SU-DHL-6 (cell line): ENCODE measurements around the gene UQCR11.

ENCODE experiments used
- H2AFZ ChIP-seq: fragments of 200-600 bp; sonication (generic); 2 replicates; pipeline ENCODE4 v1.6.1; 2014; ENCODE audit warnings: low read depth, mild to moderate bottlenecking, moderate library complexity, mixed read lengths, antibody characterized with exemption, low read length; ENCODE audit not compliant: severe bottlenecking
- H3F3A ChIP-seq: fragments of 200-600 bp; shearing (Covaris generic); 2 replicates; pipeline ENCODE4 v1.6.0; 2016; ENCODE audit warnings: antibody characterized with exemption, mild to moderate bottlenecking; ENCODE audit not compliant: insufficient read depth
- H3K27ac ChIP-seq: fragments of 200-600 bp; sonication (generic); 2 replicates; pipeline ENCODE4 v1.5.1; 2016; ENCODE audit warnings: low read depth, mild to moderate bottlenecking, low read length, moderate library complexity, mixed read lengths
- H3K27me3 ChIP-seq: fragments of 200-600 bp; sonication (generic), shearing (Covaris generic); 2 replicates; pipeline ENCODE4 v1.6.0; 2014; ENCODE audit warnings: mild to moderate bottlenecking, low read length
- H3K36me3 ChIP-seq: fragments of 200-600 bp; sonication (generic); 2 replicates; pipeline ENCODE4 v1.6.1; 2014; ENCODE audit warnings: mild to moderate bottlenecking, low read length, mixed read lengths
- H3K4me2 ChIP-seq: fragments of 300-600, 200-600 bp; shearing (Covaris generic), sonication (generic); 2 replicates; pipeline ENCODE4 v1.6.0; 2014; ENCODE audit warnings: low read length, low read depth, mild to moderate bottlenecking; ENCODE audit not compliant: poor library complexity, severe bottlenecking
- H3K4me3 ChIP-seq: fragments of 200-600 bp; sonication (generic); 2 replicates; pipeline ENCODE4 v1.5.1; 2014; ENCODE audit warnings: antibody characterized with exemption, low read length, mild to moderate bottlenecking, mixed read lengths; ENCODE audit not compliant: insufficient read depth, poor library complexity, severe bottlenecking
- H3K79me2 ChIP-seq: fragments of 200-600 bp; sonication (generic); 2 replicates; pipeline ENCODE4 v1.6.1; 2014; ENCODE audit warnings: mild to moderate bottlenecking, low read length, moderate library complexity; ENCODE audit not compliant: insufficient read depth
- H3K9ac ChIP-seq: fragments of 200-600 bp; sonication (generic); 2 replicates; pipeline ENCODE4 v1.7.0; 2014; ENCODE audit warnings: mild to moderate bottlenecking, low read length
- H3K9me2 ChIP-seq: fragments of 200-600 bp; sonication (generic); replicated peaks from 2 replicates; pipeline ENCODE4 v1.6.1; 2014; ENCODE audit warnings: low read length; ENCODE audit not compliant: insufficient read depth
- H3K9me3 ChIP-seq: fragments of 200-600 bp; sonication (generic); 2 replicates; pipeline ENCODE4 v1.6.1; 2014; ENCODE audit warnings: low read length, mixed read lengths; ENCODE audit not compliant: insufficient read depth
- H4K20me1 ChIP-seq: fragments of 200-600 bp; sonication (generic); 2 replicates; pipeline ENCODE4 v1.6.1; 2014; ENCODE audit warnings: low read depth, mild to moderate bottlenecking, antibody characterized with exemption, low read length, moderate library complexity, mixed read lengths
- EZH2phosphoT487 ChIP-seq: fragments of 200-600 bp; sonication (generic), shearing (Covaris generic); conservative IDR thresholded peaks from 2 replicates; pipeline ENCODE4 v1.6.1; 2018; ENCODE audit warnings: mild to moderate bottlenecking, antibody characterized with exemption, low read length, moderate library complexity, mixed read lengths
- TF ChIP-seq, protein P1 (sequence below): fragments of 200-600 bp; sonication (generic); IDR thresholded peaks from one replicate; pipeline ENCODE4 v1.5.1; 2017; ENCODE audit warnings: antibody characterized with exemption, mild to moderate bottlenecking, low read length, moderate library complexity; ENCODE audit not compliant: insufficient read depth, poor library complexity, severe bottlenecking

Gene UQCR11

DNA sequence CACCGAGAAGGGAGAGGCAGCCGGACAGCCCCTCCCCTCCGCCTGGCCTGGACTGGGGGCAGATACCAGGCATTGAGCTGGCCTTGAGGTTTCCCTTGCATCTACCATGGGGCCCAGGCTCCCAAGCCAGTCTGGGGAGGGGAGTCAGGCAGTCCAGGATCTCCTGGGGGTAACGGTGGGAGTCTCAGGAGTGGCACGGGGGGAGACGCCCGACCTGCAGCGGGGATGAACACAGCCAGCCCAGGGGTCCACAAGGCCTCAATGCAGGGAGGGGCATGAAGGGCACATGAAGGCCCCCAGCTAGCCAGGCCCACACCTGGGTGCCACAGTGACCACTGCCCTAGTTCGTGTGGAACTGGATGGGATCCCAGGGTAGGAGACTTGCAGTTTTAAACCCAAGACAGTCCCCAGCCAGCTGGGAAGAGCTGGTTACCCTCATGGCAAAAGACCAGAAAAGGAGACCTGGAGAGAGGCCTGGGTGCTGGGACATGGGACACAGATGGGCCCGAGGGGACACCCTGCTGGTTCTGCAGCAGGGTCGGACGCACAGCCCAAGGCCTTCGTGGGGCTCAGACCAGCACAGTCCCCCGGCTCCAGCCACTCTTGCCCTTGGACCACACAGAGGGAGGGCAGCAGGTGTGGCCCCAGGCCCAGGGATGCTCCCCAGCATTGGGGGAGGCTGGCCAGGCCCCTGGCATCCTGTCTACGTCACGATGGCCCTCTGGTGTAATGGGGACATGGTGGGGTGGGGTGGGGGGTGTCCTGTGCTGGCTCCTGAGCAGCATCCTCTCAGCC lies 4.6 kb upstream of the UQCR11 start:
- H3K4me2 ChIP-seq: no peak overlapping the region
- peaks cover 61% of the 10 kb centered on the region for H3F3A ChIP-seq
- no peak overlapping the region for H3K9ac ChIP-seq
- peak overlapping the region; percentile 93 for H3K27ac ChIP-seq
- no peak overlapping the region for H2AFZ ChIP-seq
- no peaks in the 10 kb centered on the region for H3K9me3 ChIP-seq
- no peaks in the 10 kb centered on the region for H3K27me3 ChIP-seq
- H4K20me1 ChIP-seq: no peaks in the 10 kb centered on the region
- H3K79me2 ChIP-seq: peaks cover 4% of the 10 kb centered on the region
- no peak for TF ChIP-seq EZH2phosphoT487
- TF ChIP-seq, protein P1, sequence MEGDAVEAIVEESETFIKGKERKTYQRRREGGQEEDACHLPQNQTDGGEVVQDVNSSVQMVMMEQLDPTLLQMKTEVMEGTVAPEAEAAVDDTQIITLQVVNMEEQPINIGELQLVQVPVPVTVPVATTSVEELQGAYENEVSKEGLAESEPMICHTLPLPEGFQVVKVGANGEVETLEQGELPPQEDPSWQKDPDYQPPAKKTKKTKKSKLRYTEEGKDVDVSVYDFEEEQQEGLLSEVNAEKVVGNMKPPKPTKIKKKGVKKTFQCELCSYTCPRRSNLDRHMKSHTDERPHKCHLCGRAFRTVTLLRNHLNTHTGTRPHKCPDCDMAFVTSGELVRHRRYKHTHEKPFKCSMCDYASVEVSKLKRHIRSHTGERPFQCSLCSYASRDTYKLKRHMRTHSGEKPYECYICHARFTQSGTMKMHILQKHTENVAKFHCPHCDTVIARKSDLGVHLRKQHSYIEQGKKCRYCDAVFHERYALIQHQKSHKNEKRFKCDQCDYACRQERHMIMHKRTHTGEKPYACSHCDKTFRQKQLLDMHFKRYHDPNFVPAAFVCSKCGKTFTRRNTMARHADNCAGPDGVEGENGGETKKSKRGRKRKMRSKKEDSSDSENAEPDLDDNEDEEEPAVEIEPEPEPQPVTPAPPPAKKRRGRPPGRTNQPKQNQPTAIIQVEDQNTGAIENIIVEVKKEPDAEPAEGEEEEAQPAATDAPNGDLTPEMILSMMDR: no peak
- peaks cover 6% of the 10 kb centered on the region; the same call in 1 of the 2 replicates for H3K36me3 ChIP-seq
- no peak overlapping the region for H3K4me3 ChIP-seq
- no peaks in the 10 kb centered on the region for H3K9me2 ChIP-seq

DNA sequence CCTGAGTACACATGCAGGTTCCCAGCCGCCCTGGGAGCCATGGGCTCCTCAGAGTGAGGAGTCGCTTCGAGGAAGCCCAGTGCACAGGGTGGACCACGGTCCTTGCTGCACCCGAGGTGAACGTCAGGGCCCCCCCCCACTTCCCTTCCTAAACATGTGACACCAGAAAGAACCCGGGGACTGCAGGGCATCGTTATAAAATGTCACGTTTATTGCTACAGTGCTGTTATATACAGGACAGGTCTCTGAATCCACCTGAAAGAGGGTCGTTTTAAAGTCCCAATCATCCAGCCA lies 3.8 kb upstream of the UQCR11 start:
- Histone ChIP-seq H3K4me3 (no peak overlapping the region), H3K79me2 (peaks cover 12% of the 10 kb centered on the region), H3K9me3 (no peaks in the 10 kb centered on the region), H3K9me2 (no peaks in the 10 kb centered on the region), H3K36me3 (peaks cover 6% of the 10 kb centered on the region; the same call in 1 of the 2 replicates), H3K27ac (peak overlapping the region; percentile 93), H3K27me3 (no peaks in the 10 kb centered on the region), H3K4me2 (no peak overlapping the region), H4K20me1 (no peaks in the 10 kb centered on the region), H3F3A (peaks cover 61% of the 10 kb centered on the region), H3K9ac (no peak overlapping the region), H2AFZ (no peak overlapping the region)
- TF ChIP-seq, protein P1: no peak
- TF ChIP-seq EZH2phosphoT487: no peak

DNA sequence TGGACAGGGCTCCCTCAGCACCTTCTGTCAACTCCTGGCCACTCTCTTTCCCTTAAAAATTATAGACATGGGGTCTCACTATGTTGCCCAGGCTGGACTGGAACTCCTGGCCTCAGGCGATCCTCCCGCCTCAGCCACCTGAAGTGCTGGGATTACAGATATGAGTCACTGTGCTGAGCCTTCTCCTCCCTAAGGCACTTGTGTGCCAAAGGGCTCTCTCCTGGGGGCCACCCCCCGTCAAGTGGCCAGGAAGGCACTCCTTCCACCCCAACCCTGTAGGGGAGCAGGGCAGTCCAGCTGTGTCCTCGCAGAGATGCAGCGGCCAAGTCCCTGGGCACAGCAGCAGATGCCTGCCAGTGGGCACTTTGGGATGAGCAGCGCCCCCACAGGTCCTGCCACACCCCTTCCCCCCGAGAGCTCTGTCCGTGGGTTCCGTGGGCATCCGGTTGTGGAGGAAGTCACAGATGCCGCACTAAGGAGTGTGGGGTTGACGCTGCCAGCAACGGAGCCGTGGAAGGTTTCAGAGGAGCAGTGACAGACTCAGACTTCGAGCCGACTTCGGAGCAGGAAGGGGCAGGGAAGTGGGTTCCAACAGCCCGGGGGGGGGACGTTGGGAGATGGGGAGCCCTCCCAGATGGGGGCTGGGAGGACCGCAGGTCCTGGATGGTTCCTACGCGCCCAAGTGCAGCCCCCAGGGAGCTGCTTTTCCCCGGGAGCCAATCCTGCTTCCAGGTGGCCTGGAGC lies 3.3 kb upstream of the UQCR11 start:
- Histone ChIP-seq H3K9me3 (no peaks in the 10 kb centered on the region), H3K36me3 (peaks cover 6% of the 10 kb centered on the region; the same call in 1 of the 2 replicates), H3K9me2 (no peaks in the 10 kb centered on the region), H3K79me2 (peaks cover 17% of the 10 kb centered on the region), H4K20me1 (no peaks in the 10 kb centered on the region), H3K4me2 (no peak overlapping the region), H3K27me3 (no peaks in the 10 kb centered on the region), H3F3A (peaks cover 61% of the 10 kb centered on the region), H3K4me3 (no peak overlapping the region), H3K9ac (no peak overlapping the region), H2AFZ (no peak overlapping the region), H3K27ac (peak overlapping the region; percentile 93)
- TF ChIP-seq EZH2phosphoT487: no peak
- TF ChIP-seq, protein P1: no peak
